WTC11 (cell line): Measurements from ENCODE around the gene CD68. TPM values are rescaled to one million over a fixed set of nuclear protein-coding genes. Genes with fewer than 3 reads are reported as not detected.

Experiments
- ATAC-seq: fragments of 200-7000 bp; cut with Tn5 transposase; 2 replicates; pipeline ENCODE4 v1.10.0; 2021; ENCODE audit warnings: mild to moderate bottlenecking, moderate library complexity
- CTCF ChIA-PET: fragments of 300-600 bp; sonication (Branson Sonifier 250); formaldehyde crosslinking; loops from one replicate; lab custom pipeline; 2021; ENCODE audit warnings: antibody characterized with exemption; lab: Charles Lee
- POLR2A ChIA-PET: fragments of 350-600 bp; sonication (Branson Sonifier 250); formaldehyde crosslinking; loops from one replicate; lab custom pipeline; 2021; ENCODE audit warnings: antibody characterized with exemption; lab: Charles Lee
- DNase-seq: peaks from one replicate; pipeline ENCODE4 v3.0.0; 2021; ENCODE audit warnings: low spot score
- H3K27ac Mint-ChIP-seq: 2 replicates; pipeline ENCODE4 v1.8.0; 2021; ENCODE audit warnings: mixed read lengths
- H3K27me3 Mint-ChIP-seq: 2 replicates; pipeline ENCODE4 v1.8.0; 2021; ENCODE audit warnings: low read depth, mild to moderate bottlenecking, moderate library complexity, mixed read lengths
- H3K36me3 Mint-ChIP-seq: 2 replicates; pipeline ENCODE4 v1.8.0; 2021; ENCODE audit warnings: mixed read lengths
- H3K4me1 Mint-ChIP-seq: 2 replicates; pipeline ENCODE4 v1.8.0; 2022; ENCODE audit warnings: mixed read lengths
- H3K4me3 Mint-ChIP-seq: 2 replicates; pipeline ENCODE4 v1.8.0; 2021; ENCODE audit warnings: mild to moderate bottlenecking, moderate library complexity, mixed read lengths
- H3K9me3 Mint-ChIP-seq: 2 replicates; pipeline ENCODE4 v1.8.0; 2021; ENCODE audit warnings: mixed read lengths
- ATF1 ChIP-seq: sonication (generic); formaldehyde crosslinking; IDR thresholded peaks from 2 replicates; pipeline ENCODE4 v1.8.1; 2023; ENCODE audit warnings: mild to moderate bottlenecking, moderate library complexity, missing genetic modification reagents
- CBFB ChIP-seq: sonication (generic); formaldehyde crosslinking; IDR thresholded peaks from 2 replicates; pipeline ENCODE4 v1.8.1; 2022; ENCODE audit warnings: mild to moderate bottlenecking, low read depth, missing genetic modification reagents
- ETV6 ChIP-seq: sonication (generic); formaldehyde crosslinking; IDR thresholded peaks from 2 replicates; pipeline ENCODE4 v1.8.1; 2022; ENCODE audit warnings: mild to moderate bottlenecking, missing genetic modification reagents
- FOXP1 ChIP-seq: sonication (generic); formaldehyde crosslinking; IDR thresholded peaks from 2 replicates; pipeline ENCODE4 v1.8.0; 2022; ENCODE audit warnings: missing genetic modification reagents, mild to moderate bottlenecking, moderate library complexity, borderline replicate concordance
- GTF2I ChIP-seq: fragments of 250-450 bp; sonication (Bioruptor Pico); conservative IDR thresholded peaks from 2 replicates; pipeline ENCODE4 v1.4.0; 2021; ENCODE audit warnings: mild to moderate bottlenecking
- HMGA2 ChIP-seq: fragments of 250-450 bp; sonication (Bioruptor Pico); IDR thresholded peaks from 2 replicates; pipeline ENCODE4 v1.4.0; 2021; ENCODE audit warnings: mild to moderate bottlenecking, moderate library complexity
- IRF2 ChIP-seq: sonication (generic); formaldehyde crosslinking; IDR thresholded peaks from 2 replicates; pipeline ENCODE4 v1.8.0; 2022; ENCODE audit warnings: low read depth, missing genetic modification reagents, borderline replicate concordance
- NFATC4 ChIP-seq: fragments of 250-450 bp; sonication (Bioruptor Pico); IDR thresholded peaks from 2 replicates; pipeline ENCODE4 v1.9.0; 2021; ENCODE audit warnings: mild to moderate bottlenecking
- NFYB ChIP-seq: sonication (generic); formaldehyde crosslinking; conservative IDR thresholded peaks from 2 replicates; pipeline ENCODE4 v1.8.0; 2022; ENCODE audit warnings: low read depth, missing genetic modification reagents
- RELA ChIP-seq: sonication (generic); formaldehyde crosslinking; IDR thresholded peaks from 2 replicates; pipeline ENCODE4 v1.8.1; 2022; ENCODE audit warnings: missing genetic modification reagents, mild to moderate bottlenecking, borderline replicate concordance
- SMAD3 ChIP-seq: sonication (generic); formaldehyde crosslinking; IDR thresholded peaks from 2 replicates; pipeline ENCODE4 v1.8.0; 2022; ENCODE audit warnings: missing genetic modification reagents, mild to moderate bottlenecking, borderline replicate concordance
- SMAD4 ChIP-seq: sonication (generic); formaldehyde crosslinking; IDR thresholded peaks from 2 replicates; pipeline ENCODE4 v1.8.0; 2022; ENCODE audit warnings: mild to moderate bottlenecking, missing genetic modification reagents
- SOX15 ChIP-seq: fragments of 250-450 bp; sonication (Bioruptor Pico); IDR thresholded peaks from 2 replicates; pipeline ENCODE4 v1.9.0; 2021; ENCODE audit warnings: mild to moderate bottlenecking
- SP1 ChIP-seq: sonication (generic); formaldehyde crosslinking; conservative IDR thresholded peaks from 2 replicates; pipeline ENCODE4 v1.8.1; 2022; ENCODE audit warnings: missing genetic modification reagents
- ZNF121 ChIP-seq: sonication (generic); formaldehyde crosslinking; IDR thresholded peaks from 2 replicates; pipeline ENCODE4 v1.8.0; 2023; ENCODE audit warnings: missing genetic modification reagents
- ZNF219 ChIP-seq: sonication (generic); formaldehyde crosslinking; IDR thresholded peaks from 2 replicates; pipeline ENCODE4 v1.8.0; 2023; ENCODE audit warnings: missing genetic modification reagents, mild to moderate bottlenecking, borderline replicate concordance
- ZNF232 ChIP-seq: sonication (generic); formaldehyde crosslinking; IDR thresholded peaks from 2 replicates; pipeline ENCODE4 v1.8.0; 2022; ENCODE audit warnings: mild to moderate bottlenecking, missing genetic modification reagents
- total RNA-seq: library from RNA; stranded (reverse); gene quantifications from 3 replicates; pipeline ENCODE4 v1.2.3, GENCODE V29; 2021
- TF ChIP-seq, protein P1 (sequence below): fragments of 250-450 bp; sonication (Bioruptor Pico); IDR thresholded peaks from 2 replicates; pipeline ENCODE4 v2.1.2; 2022; ENCODE audit warnings: mild to moderate bottlenecking, moderate library complexity
- TF ChIP-seq, protein P2 (sequence below): sonication (generic); formaldehyde crosslinking; IDR thresholded peaks from 2 replicates; pipeline ENCODE4 v1.8.0; 2022; ENCODE audit warnings: mild to moderate bottlenecking, missing genetic modification reagents
- TF ChIP-seq, protein P3 (sequence below): fragments of 250-450 bp; sonication (Bioruptor Pico); IDR thresholded peaks from 2 replicates; pipeline ENCODE4 v1.8.0; 2021; ENCODE audit warnings: mild to moderate bottlenecking
- TF ChIP-seq, protein P4 (sequence below): sonication (generic); formaldehyde crosslinking; IDR thresholded peaks from 2 replicates; pipeline ENCODE4 v1.8.1; 2022; ENCODE audit warnings: missing genetic modification reagents, borderline replicate concordance
- TF ChIP-seq, protein P5 (sequence below): sonication (generic); formaldehyde crosslinking; IDR thresholded peaks from 2 replicates; pipeline ENCODE4 v1.8.1; 2022; ENCODE audit warnings: low read depth, missing genetic modification reagents, borderline replicate concordance
- TF ChIP-seq, protein P6 (sequence below): fragments of 250-450 bp; sonication (Bioruptor Pico); IDR thresholded peaks from 2 replicates; pipeline ENCODE4 v1.9.0; 2021; ENCODE audit warnings: mild to moderate bottlenecking, borderline replicate concordance
- TF ChIP-seq, protein P7 (sequence below): fragments of 200-600 bp; IDR thresholded peaks from 2 replicates; pipeline ENCODE4 v1.8.0; 2022; ENCODE audit warnings: antibody characterized with exemption

CD68 gene
- total RNA-seq, 1 experiment from 2014 or later: 0.72 TPM

DNA sequence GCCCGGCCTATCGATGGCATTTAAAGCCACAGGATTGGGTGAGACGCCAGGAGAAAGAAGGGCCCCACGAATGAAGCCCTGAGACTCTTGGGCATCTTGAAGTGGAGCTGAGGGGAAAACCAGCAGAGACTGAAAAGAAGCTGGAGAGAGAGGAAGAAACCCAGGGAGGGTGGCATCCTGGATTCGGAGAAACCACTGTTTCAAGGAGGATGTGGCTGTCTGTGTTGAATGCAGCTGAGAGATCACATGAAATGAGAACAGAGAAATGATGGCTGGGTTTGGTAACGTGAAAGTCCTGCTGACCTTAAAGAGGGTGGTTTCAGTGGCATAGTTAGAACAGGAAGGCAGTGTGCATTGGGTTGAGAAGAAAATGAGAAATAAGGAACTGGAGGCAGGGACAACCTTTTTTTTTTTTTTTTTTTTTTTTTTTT lies 26.8 kb upstream of the CD68 start:
- H3K4me3 Mint-ChIP-seq: no peak overlapping the region
- no peak for DNase-seq
- H3K27ac Mint-ChIP-seq: no peak overlapping the region
- no peaks in the 10 kb centered on the region for H3K9me3 Mint-ChIP-seq
- no peak for ATAC-seq
- no peak for TF ChIP-seq HMGA2 (CRISPR knock-in tag)
- TF ChIP-seq SMAD4 (CRISPR knock-in tag): no peak
- no peak for TF ChIP-seq ZNF219
- TF ChIP-seq, protein P1, sequence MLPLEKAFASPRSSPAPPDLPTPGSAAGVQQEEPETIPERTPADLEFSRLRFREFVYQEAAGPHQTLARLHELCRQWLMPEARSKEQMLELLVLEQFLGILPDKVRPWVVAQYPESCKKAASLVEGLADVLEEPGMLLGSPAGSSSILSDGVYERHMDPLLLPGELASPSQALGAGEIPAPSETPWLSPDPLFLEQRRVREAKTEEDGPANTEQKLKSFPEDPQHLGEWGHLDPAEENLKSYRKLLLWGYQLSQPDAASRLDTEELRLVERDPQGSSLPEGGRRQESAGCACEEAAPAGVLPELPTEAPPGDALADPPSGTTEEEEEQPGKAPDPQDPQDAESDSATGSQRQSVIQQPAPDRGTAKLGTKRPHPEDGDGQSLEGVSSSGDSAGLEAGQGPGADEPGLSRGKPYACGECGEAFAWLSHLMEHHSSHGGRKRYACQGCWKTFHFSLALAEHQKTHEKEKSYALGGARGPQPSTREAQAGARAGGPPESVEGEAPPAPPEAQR: no peak
- no peak for TF ChIP-seq SP1 (CRISPR knock-in tag)
- no peak for TF ChIP-seq ATF1 (CRISPR knock-in tag)
- TF ChIP-seq GTF2I (CRISPR knock-in tag): no peak
- no peak for TF ChIP-seq ZNF232 (CRISPR knock-in tag)
- no peak for TF ChIP-seq NFATC4 (CRISPR knock-in tag)
- TF ChIP-seq, protein P2, sequence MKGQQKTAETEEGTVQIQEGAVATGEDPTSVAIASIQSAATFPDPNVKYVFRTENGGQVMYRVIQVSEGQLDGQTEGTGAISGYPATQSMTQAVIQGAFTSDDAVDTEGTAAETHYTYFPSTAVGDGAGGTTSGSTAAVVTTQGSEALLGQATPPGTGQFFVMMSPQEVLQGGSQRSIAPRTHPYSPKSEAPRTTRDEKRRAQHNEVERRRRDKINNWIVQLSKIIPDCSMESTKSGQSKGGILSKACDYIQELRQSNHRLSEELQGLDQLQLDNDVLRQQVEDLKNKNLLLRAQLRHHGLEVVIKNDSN: no peak
- TF ChIP-seq, protein P3, sequence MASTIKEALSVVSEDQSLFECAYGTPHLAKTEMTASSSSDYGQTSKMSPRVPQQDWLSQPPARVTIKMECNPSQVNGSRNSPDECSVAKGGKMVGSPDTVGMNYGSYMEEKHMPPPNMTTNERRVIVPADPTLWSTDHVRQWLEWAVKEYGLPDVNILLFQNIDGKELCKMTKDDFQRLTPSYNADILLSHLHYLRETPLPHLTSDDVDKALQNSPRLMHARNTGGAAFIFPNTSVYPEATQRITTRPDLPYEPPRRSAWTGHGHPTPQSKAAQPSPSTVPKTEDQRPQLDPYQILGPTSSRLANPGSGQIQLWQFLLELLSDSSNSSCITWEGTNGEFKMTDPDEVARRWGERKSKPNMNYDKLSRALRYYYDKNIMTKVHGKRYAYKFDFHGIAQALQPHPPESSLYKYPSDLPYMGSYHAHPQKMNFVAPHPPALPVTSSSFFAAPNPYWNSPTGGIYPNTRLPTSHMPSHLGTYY (CRISPR knock-in tag): no peak
- no peak for TF ChIP-seq RELA (CRISPR knock-in tag)
- no peak for TF ChIP-seq NFYB
- TF ChIP-seq, protein P4, sequence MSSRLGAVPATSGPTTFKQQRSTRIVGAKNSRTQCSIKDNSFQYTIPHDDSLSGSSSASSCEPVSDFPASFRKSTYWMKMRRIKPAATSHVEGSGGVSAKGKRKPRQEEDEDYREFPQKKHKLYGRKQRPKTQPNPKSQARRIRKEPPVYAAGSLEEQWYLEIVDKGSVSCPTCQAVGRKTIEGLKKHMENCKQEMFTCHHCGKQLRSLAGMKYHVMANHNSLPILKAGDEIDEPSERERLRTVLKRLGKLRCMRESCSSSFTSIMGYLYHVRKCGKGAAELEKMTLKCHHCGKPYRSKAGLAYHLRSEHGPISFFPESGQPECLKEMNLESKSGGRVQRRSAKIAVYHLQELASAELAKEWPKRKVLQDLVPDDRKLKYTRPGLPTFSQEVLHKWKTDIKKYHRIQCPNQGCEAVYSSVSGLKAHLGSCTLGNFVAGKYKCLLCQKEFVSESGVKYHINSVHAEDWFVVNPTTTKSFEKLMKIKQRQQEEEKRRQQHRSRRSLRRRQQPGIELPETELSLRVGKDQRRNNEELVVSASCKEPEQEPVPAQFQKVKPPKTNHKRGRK (CRISPR knock-in tag): no peak
- no peak for TF ChIP-seq FOXP1
- no peak for TF ChIP-seq ETV6 (CRISPR knock-in tag)
- H3K36me3 Mint-ChIP-seq: no peaks in the 10 kb centered on the region
- H3K27me3 Mint-ChIP-seq: peaks cover 6% of the 10 kb centered on the region
- peaks cover 25% of the 10 kb centered on the region for H3K4me1 Mint-ChIP-seq
- ChIA-PET POLR2A (no interaction called here), CTCF (interaction anchor here (0.7 to 1.7 kb wide), 3 partner anchors 8 to 197 kb away, joined by 3 to 13 read pairs (median 4); no protein-coding TSS in a partner anchor)

DNA sequence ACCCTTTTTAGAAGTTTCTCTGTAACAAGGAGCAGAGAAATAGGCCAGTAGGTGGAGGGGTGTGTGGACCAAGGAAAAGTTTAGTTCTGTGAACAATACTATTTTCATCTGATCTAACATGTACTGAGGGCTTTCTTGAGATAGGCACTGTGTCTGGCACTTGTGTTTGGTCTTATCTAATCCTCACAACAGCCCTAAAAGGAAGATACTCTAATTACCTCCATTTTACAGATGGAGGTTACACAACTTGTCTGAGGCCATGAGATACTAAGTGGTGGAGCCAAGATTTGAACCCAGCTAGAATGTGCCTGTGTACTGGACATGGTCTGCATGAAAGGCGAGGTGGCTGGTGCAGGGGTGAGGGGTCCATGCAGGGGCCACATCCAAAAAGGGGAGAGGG lies 26.1 kb upstream of the CD68 start:
- Mint-ChIP-seq H3K27ac (no peak overlapping the region), H3K4me1 (peaks cover 29% of the 10 kb centered on the region), H3K36me3 (no peaks in the 10 kb centered on the region), H3K27me3 (peaks cover 2% of the 10 kb centered on the region), H3K4me3 (no peak overlapping the region), H3K9me3 (no peaks in the 10 kb centered on the region)
- no peak for ATAC-seq
- ChIA-PET POLR2A (no interaction called here), CTCF (interaction anchor here (0.7 kb wide), 1 partner anchor 438 kb away, joined by 3 read pairs; no protein-coding TSS in a partner anchor)
- DNase-seq: no peak
- TF ChIP-seq ZNF232 (CRISPR knock-in tag) (no peak), IRF2 (CRISPR knock-in tag) (no peak), FOXP1 (no peak), SOX15 (CRISPR knock-in tag) (no peak), SMAD3 (CRISPR knock-in tag) (no peak), CBFB (CRISPR knock-in tag) (no peak), ZNF121 (CRISPR knock-in tag) (no peak)
- TF ChIP-seq, protein P5, sequence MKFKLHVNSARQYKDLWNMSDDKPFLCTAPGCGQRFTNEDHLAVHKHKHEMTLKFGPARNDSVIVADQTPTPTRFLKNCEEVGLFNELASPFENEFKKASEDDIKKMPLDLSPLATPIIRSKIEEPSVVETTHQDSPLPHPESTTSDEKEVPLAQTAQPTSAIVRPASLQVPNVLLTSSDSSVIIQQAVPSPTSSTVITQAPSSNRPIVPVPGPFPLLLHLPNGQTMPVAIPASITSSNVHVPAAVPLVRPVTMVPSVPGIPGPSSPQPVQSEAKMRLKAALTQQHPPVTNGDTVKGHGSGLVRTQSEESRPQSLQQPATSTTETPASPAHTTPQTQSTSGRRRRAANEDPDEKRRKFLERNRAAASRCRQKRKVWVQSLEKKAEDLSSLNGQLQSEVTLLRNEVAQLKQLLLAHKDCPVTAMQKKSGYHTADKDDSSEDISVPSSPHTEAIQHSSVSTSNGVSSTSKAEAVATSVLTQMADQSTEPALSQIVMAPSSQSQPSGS (CRISPR knock-in tag): no peak
- TF ChIP-seq, protein P6, sequence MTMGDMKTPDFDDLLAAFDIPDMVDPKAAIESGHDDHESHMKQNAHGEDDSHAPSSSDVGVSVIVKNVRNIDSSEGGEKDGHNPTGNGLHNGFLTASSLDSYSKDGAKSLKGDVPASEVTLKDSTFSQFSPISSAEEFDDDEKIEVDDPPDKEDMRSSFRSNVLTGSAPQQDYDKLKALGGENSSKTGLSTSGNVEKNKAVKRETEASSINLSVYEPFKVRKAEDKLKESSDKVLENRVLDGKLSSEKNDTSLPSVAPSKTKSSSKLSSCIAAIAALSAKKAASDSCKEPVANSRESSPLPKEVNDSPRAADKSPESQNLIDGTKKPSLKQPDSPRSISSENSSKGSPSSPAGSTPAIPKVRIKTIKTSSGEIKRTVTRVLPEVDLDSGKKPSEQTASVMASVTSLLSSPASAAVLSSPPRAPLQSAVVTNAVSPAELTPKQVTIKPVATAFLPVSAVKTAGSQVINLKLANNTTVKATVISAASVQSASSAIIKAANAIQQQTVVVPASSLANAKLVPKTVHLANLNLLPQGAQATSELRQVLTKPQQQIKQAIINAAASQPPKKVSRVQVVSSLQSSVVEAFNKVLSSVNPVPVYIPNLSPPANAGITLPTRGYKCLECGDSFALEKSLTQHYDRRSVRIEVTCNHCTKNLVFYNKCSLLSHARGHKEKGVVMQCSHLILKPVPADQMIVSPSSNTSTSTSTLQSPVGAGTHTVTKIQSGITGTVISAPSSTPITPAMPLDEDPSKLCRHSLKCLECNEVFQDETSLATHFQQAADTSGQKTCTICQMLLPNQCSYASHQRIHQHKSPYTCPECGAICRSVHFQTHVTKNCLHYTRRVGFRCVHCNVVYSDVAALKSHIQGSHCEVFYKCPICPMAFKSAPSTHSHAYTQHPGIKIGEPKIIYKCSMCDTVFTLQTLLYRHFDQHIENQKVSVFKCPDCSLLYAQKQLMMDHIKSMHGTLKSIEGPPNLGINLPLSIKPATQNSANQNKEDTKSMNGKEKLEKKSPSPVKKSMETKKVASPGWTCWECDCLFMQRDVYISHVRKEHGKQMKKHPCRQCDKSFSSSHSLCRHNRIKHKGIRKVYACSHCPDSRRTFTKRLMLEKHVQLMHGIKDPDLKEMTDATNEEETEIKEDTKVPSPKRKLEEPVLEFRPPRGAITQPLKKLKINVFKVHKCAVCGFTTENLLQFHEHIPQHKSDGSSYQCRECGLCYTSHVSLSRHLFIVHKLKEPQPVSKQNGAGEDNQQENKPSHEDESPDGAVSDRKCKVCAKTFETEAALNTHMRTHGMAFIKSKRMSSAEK (CRISPR knock-in tag): no peak
- TF ChIP-seq, protein P7, sequence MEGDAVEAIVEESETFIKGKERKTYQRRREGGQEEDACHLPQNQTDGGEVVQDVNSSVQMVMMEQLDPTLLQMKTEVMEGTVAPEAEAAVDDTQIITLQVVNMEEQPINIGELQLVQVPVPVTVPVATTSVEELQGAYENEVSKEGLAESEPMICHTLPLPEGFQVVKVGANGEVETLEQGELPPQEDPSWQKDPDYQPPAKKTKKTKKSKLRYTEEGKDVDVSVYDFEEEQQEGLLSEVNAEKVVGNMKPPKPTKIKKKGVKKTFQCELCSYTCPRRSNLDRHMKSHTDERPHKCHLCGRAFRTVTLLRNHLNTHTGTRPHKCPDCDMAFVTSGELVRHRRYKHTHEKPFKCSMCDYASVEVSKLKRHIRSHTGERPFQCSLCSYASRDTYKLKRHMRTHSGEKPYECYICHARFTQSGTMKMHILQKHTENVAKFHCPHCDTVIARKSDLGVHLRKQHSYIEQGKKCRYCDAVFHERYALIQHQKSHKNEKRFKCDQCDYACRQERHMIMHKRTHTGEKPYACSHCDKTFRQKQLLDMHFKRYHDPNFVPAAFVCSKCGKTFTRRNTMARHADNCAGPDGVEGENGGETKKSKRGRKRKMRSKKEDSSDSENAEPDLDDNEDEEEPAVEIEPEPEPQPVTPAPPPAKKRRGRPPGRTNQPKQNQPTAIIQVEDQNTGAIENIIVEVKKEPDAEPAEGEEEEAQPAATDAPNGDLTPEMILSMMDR: no peak
